ENCODE measurements around the gene RIC8A.
"Not testable (repeated sequence)": the region's sequence is repeated elsewhere in the genome, so short reads cannot be mapped to it uniquely, and the experiment has no call there.

RIC8A gene

GRCh38 chr11:207208-207862, at the start of gene RIC8A, which contains the start of gene BET1L:
Gene RIC8A, plus strand, starts transcription at chr11:207708. Its CDS starts 1,147 bp downstream, at chr11:208855.
Gene BET1L, minus strand, starts transcription at chr11:207399. Its CDS starts 78 bp downstream, at chr11:207321.
- DNase-seq (ENCODE audit: low read depth in 2 of 2): peak; percentile 93

DNA sequence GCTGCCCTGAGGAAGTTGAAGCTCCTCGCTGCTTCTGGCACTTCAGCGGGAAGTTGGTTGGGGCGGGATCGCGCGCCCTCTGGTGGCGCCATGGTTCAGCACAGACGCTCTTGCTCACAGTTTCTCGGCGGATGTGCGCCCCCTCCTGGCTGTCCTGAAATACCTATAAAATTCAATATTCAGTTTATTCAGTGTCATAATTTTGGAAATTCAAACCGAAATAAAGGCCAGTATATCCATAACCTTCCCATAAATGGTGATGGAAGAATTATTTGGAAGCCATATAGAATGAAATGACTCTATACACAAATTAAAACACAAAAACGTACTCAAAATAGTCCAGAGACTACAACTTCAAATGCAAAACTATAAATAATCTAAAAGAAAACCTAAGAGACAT, 27.3 kb upstream of the RIC8A start:
- not testable (repeated sequence) for DNase-seq (ENCODE audit: low read depth in 2 of 2)

DNA sequence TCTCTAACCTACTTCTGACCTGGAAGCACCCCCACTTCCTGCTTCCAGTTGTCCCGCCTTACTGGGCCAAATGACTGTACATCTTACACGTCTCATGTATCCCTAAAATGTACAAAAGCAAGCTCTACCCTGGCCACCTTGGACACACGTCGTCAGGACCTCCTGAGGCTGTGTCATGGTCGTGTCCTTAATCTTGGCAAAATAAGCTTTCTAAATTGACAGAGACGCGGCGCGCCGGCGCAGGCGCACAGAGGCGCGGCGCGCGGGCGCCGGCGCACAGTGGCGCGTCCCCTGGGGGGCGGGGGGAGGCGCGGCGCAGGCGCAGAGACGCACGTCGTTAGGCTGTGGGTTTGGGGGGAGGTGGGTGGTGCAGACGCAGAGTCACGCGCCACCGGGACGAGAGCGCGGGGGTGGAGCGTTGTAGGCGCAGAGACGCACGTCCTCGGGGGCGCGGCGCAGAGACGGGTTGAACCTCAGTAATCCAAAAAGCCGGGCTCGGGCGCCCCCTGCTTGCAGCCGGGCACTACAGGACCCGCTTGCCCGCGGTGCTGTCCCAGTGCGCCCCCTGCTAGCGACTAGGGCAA, 18.2 kb upstream of the RIC8A start:
- DNase-seq (ENCODE audit: low read depth in 2 of 2): not testable (repeated sequence)

DNA sequence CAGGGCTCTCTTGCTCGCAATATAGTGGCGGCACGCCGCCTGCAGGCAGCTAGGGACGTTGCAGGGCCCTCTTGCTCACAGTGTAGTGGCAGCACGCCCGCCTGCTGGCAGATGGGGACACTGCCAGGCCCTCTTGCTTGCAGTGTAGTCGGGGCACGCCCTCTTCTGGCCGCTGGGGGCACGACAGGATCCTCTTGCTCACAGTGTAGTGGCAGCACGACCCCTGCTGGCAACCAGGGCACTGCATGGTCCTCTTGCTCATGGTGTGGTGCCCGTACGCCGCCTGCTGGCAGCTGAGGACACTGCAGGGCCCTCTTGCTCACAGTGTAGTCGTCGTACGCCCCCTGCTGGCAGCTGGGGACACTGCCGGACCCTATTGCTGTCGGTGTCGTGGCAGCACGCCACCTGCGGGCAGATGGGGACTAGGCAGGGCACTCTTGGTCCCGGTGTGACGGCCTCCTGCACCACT, 17.6 kb upstream of the RIC8A start:
- not testable (repeated sequence) for DNase-seq (ENCODE audit: low read depth in 2 of 2)

- not testable (repeated sequence) for DNase-seq (ENCODE audit: low read depth in 2 of 2)
Measured at GRCh38 chr11:190546-190945, 17.0 kb upstream of the RIC8A start.

GRCh38 chr11:191490-192478, 15.7 kb upstream of the RIC8A start:
- DNase-seq (ENCODE audit: low read depth in 2 of 2): peak in 1 of 2 donors; percentile 50

DNA sequence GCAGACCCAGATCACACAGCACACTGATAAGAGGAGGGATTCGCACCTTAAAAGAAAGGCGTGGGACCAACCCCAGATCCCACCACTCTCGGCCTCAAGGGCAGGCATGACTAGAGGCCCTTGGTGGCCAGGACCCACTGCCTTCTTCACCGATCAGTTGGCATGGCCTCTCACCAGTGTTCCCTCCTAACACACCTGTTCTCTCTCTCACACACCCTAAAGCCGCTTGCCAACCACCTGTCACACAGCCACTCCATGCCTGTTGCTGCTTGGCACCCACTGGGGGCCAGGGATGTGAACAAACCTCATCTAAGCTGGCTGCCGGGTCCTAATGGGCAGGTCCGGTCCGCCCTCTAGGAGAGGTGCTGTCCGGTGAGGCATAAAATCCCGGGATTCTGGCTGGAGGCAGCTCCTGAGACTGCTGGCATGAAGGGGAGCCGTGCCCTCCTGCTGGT, 14.8 kb upstream of the RIC8A start, which contains the start of gene SCGB1C1:
SCGB1C1 (plus strand) TSS at position 405 of the 455 bp plus-strand sequence; CDS start at position 427, 22 bp downstream.
- DNase-seq (ENCODE audit: low read depth in 2 of 2): not testable (repeated sequence)

DNA sequence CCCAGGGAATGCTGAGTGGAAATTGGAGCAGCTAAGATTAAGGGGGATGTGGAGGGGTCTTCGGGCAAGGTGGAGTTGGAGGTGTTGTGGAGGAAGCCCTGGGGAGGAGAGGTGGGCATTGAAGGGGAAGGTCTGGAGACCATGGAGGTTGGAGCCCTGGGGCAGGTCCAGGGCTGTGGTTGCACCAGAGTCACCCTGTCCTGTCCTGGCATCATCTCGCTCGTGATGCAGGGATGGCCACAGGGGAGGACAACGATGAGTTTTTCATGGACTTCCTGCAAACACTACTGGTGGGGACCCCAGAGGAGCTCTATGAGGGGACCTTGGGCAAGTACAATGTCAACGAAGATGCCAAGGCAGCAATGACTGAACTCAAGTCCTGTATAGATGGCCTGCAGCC, 14.0 kb upstream of the RIC8A start:
- DNase-seq (ENCODE audit: low read depth in 2 of 2): not testable (repeated sequence)

GRCh38 chr11:196786-197731, 10.4 kb upstream of the RIC8A start:
- no peak for DNase-seq (ENCODE audit: low read depth in 2 of 2)

GRCh38 chr11:197741-198235, 9.7 kb upstream of the RIC8A start:
- DNase-seq (ENCODE audit: low read depth in 2 of 2): no peak

DNA sequence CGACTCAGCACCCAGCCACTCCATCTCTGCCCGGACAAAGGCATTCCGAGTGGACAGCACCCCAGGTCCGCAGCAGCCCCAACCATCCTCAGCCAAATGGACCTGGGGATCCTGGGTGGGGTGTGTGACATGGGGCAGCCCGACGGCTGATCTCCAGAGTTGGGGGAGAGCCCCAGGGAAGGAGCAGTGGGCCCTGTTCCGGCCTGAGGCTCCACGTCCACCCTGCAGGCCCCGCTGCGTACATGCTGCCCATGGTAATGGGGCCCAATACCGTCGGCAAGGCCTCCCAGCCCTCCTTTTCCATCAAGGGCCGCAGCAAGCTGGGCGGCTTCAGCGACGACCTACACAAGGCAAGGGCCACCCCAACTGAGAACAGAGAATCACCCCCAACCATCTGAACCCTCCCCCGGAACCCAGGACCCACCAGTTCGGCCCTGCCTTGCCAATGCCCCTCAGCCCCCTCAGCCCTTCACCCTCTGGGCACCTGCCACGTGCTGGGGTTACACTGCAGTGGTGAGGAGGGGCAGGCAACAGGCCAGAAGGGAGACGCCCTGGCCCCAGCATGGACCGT, 9.2 kb upstream of the RIC8A start:
- DNase-seq (ENCODE audit: low read depth in 2 of 2): no peak

DNA sequence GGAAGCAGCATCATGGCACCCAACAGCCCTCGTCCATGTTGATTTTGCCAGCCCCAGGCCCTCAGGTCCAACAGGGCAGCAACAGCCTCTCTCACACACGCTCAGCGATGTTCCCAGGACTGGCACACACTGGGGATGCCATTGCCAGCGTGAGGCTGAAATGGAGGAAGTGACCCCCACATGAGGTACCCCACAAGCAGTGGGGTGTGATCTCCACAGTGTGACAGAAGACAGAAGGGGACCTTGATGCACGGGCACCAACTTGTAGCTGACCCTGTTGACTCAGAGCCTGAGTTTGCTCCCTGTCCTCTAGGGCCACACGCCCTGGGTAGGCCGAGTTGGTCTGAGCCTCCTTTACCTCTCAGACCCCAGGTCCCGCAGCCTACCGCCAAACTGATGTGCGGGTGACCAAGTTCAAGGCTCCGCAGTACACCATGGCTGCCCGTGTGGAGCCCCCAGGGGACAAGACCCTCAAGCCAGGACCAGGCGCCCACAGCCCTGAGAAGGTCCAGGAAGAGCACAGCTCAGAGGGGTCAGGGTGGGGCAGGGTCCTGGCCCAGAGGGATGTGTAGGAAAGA, 8.4 kb upstream of the RIC8A start:
- no peak for DNase-seq (ENCODE audit: low read depth in 2 of 2)

GRCh38 chr11:199782-200181, 7.7 kb upstream of the RIC8A start:
- DNase-seq (ENCODE audit: low read depth in 2 of 2): no peak

DNA sequence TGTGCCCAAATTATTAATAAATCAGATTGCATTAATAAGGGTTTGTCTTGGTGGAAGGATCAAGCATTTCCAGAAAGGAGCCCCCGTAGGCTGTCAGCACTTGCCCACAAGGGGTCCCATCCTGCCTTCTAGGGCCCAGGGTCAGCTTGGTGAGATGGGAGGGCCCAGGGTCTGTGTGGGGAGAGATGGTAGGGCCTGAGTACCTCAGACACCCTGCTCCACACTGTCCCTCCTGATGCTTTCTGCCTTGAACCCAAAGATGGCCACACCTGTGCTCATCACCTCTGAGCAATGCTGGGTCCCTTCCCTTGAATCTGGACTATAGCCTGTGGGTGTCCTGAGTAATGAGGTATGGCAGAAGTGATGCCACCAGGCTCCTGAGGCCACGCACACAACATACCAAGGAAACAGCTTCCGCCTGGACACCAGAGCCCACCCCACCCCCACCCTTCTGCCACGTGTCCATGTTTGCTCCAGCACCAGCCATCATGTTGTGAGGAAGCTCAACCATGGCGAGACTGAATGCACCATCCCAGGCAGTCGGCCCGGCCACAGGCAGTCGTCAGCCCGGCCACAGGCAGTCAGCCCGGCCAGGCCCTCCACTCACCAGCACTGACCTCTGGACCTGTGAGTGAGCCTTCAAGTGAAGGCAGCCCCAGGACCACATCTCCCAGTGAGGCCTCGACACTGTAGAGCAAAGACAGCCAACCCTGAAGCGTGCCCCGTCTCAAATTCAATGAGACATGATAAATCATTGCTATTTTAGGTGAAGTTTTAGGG, 7.1 kb upstream of the RIC8A start:
- no peak for DNase-seq (ENCODE audit: low read depth in 2 of 2)

DNA sequence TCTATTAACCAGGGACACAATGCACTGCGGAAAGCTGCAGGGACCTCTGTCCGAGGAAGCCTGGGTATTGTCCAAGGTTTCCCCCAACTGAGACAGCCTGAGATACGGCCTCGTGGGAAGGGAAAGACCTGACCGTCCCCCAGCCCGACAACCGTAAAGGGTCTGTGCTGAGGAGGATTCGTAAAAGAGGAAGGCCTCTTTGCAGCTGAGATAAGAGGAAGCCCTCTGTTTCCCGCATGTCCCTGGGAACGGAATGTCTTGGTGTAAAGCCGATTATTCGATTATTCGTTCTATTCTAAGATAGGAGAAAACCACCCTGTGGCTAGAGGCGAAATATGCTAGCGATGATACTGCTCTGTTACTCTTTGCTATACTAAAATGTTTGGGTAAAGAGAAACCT, 5.5 kb upstream of the RIC8A start:
- DNase-seq (ENCODE audit: low read depth in 2 of 2): no peak

- no peak for DNase-seq (ENCODE audit: low read depth in 2 of 2)
Measured at GRCh38 chr11:202490-202889, 5.0 kb upstream of the RIC8A start.

- DNase-seq (ENCODE audit: low read depth in 2 of 2): no peak
Measured at GRCh38 chr11:203056-203944, 4.2 kb upstream of the RIC8A start.

DNA sequence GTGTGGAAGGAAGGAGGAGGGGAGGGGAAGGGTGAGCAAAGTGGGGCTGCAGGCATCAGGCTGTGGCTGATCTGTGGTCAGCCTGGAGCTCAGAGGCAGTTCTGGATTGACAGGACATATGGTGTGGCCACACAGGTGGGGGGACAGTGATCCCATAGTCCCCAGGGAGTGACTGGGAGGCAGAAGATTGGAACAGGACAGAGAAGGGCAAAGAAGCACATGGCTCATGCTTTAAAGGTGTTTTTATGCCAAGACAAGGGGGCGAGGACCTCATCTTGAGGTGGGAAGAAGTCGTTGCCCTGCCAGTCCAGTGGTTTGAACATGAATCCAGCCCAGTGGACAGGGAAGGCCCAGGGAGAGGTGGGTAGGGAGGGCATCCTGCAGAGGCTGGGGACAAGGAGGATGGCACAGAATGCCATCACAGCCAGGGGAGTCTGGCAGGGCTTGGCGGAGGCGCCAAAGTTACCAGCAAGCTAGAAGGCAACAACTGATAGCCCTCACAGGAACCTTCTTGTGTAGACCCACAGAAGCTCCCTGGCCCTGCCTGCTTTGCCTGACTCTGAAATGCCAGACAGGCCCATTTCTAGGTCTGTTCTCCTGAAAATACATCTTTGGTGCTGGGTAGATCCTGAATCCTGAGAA, 3.4 kb upstream of the RIC8A start:
- no peak for DNase-seq (ENCODE audit: low read depth in 2 of 2)

Measured in activated CD4-positive, alpha-beta T cell treated with anti-CD3 and anti-CD28 coated beads for 24 hours (primary cell).